Measurements from ENCODE around the gene ALKAL2. TPM values are rescaled to one million over a fixed set of nuclear protein-coding genes. Genes with fewer than 3 reads are reported as not detected.
A peak's percentile ranks its signal among the peaks of the same experiment; 100 is the strongest.

Gene ALKAL2
- total and polyA plus RNA-seq, 2 of the 13 experiments (the other 11 are each of a cell fraction or from before 2014, with no cell fraction given) = 0.22 to 1.7 TPM

DNA sequence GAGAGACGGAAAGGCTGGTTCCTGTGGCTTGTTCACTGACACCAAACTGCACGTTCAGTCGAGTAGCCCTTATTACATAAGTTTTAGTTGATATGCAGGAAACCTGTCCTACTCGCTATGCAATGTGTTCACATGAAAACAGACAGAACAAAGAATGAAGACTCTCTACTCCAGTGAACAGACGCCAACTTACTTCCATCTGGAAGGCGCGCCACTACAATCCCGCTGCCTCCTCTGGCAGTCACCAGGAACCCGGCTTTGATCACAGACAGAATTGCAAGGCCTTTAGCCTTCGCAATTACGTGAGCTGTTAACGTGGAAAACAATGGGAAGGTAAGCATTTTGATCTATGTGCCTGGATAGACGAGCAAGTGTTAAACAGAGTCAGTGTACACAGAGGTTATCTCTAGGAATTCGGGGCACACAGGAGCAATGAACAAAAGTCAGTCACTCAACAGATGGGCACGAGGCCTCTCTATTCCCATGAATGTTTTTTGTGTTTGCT, 38.3 kb downstream of the ALKAL2 start (continued):
- TF ChIP-seq BRD4 (CRISPR knock-in tag; IDR thresholded peaks at IDR 0.05) (0 out of 2 replicates have a peak, but pooled peaks have one; percentile 68), PLRG1 (conservative IDR thresholded peaks at IDR 0.05) (no peak), ERF (CRISPR knock-in tag; IDR thresholded peaks at IDR 0.05) (peak; percentile 97), ZFP36 (IDR thresholded peaks at IDR 0.05; ENCODE audit: borderline replicate concordance, low read depth, low read length, partially characterized antibody) (no peak), SNRNP70 (IDR thresholded peaks at IDR 0.05; ENCODE audit: low read depth, low read length) (no peak), RCOR2 (CRISPR knock-in tag; IDR thresholded peaks at IDR 0.05) (peak; percentile 92), JARID2 (CRISPR knock-in tag; IDR thresholded peaks at IDR 0.05; ENCODE audit: insufficient replicate concordance) (no peak), KLF15 (CRISPR knock-in tag; IDR thresholded peaks at IDR 0.05; ENCODE audit: borderline replicate concordance) (no peak; the same call in 1 of the 2 replicates), THAP11 (CRISPR knock-in tag; IDR thresholded peaks at IDR 0.05) (peak; percentile 70; the same call in 1 of the 2 replicates), ZNF772 (CRISPR knock-in tag; IDR thresholded peaks at IDR 0.05) (peak; percentile 85; the same call in 1 of the 2 replicates), GFI1 (CRISPR knock-in tag; IDR thresholded peaks at IDR 0.05; ENCODE audit: borderline replicate concordance) (peak; percentile 59; the same call in 1 of the 2 replicates)
- TF ChIP-seq, protein P1, sequence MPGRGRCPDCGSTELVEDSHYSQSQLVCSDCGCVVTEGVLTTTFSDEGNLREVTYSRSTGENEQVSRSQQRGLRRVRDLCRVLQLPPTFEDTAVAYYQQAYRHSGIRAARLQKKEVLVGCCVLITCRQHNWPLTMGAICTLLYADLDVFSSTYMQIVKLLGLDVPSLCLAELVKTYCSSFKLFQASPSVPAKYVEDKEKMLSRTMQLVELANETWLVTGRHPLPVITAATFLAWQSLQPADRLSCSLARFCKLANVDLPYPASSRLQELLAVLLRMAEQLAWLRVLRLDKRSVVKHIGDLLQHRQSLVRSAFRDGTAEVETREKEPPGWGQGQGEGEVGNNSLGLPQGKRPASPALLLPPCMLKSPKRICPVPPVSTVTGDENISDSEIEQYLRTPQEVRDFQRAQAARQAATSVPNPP (CRISPR knock-in tag; IDR thresholded peaks at IDR 0.05) = no peak
- TF ChIP-seq, protein P2, sequence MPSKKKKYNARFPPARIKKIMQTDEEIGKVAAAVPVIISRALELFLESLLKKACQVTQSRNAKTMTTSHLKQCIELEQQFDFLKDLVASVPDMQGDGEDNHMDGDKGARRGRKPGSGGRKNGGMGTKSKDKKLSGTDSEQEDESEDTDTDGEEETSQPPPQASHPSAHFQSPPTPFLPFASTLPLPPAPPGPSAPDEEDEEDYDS (CRISPR knock-in tag; IDR thresholded peaks at IDR 0.05) = no peak
- TF ChIP-seq, protein P3, sequence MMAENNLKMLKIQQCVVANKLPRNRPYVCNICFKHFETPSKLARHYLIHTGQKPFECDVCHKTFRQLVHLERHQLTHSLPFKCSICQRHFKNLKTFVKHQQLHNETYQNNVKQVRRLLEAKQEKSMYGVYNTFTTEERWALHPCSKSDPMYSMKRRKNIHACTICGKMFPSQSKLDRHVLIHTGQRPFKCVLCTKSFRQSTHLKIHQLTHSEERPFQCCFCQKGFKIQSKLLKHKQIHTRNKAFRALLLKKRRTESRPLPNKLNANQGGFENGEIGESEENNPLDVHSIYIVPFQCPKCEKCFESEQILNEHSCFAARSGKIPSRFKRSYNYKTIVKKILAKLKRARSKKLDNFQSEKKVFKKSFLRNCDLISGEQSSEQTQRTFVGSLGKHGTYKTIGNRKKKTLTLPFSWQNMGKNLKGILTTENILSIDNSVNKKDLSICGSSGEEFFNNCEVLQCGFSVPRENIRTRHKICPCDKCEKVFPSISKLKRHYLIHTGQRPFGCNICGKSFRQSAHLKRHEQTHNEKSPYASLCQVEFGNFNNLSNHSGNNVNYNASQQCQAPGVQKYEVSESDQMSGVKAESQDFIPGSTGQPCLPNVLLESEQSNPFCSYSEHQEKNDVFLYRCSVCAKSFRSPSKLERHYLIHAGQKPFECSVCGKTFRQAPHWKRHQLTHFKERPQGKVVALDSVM (CRISPR knock-in tag; IDR thresholded peaks at IDR 0.05) = peak; percentile 8; the same call in 1 of the 2 replicates
- TF ChIP-seq, protein P4, sequence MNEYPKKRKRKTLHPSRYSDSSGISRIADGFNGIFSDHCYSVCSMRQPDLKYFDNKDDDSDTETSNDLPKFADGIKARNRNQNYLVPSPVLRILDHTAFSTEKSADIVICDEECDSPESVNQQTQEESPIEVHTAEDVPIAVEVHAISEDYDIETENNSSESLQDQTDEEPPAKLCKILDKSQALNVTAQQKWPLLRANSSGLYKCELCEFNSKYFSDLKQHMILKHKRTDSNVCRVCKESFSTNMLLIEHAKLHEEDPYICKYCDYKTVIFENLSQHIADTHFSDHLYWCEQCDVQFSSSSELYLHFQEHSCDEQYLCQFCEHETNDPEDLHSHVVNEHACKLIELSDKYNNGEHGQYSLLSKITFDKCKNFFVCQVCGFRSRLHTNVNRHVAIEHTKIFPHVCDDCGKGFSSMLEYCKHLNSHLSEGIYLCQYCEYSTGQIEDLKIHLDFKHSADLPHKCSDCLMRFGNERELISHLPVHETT (CRISPR knock-in tag; conservative IDR thresholded peaks at IDR 0.05) = 0 out of 2 replicates have a peak, but pooled peaks have one; percentile 49
- TF ChIP-seq, protein P5, sequence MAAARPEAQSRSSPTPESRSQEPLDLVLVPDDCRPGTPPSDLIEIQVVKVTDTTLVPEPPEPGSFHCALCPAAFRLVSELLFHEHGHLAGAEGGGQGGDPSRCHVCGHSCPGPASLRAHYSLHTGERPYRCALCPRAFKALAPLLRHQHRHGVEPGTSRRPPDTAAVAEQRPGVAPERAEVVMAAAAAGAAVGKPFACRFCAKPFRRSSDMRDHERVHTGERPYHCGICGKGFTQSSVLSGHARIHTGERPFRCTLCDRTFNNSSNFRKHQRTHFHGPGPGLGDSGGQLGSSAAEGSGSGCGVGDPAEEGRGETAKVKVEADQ (CRISPR knock-in tag; IDR thresholded peaks at IDR 0.05; ENCODE audit: borderline replicate concordance) = no peak
- TF ChIP-seq, protein P6, sequence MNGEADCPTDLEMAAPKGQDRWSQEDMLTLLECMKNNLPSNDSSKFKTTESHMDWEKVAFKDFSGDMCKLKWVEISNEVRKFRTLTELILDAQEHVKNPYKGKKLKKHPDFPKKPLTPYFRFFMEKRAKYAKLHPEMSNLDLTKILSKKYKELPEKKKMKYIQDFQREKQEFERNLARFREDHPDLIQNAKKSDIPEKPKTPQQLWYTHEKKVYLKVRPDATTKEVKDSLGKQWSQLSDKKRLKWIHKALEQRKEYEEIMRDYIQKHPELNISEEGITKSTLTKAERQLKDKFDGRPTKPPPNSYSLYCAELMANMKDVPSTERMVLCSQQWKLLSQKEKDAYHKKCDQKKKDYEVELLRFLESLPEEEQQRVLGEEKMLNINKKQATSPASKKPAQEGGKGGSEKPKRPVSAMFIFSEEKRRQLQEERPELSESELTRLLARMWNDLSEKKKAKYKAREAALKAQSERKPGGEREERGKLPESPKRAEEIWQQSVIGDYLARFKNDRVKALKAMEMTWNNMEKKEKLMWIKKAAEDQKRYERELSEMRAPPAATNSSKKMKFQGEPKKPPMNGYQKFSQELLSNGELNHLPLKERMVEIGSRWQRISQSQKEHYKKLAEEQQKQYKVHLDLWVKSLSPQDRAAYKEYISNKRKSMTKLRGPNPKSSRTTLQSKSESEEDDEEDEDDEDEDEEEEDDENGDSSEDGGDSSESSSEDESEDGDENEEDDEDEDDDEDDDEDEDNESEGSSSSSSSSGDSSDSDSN (CRISPR knock-in tag; IDR thresholded peaks at IDR 0.05) = peak; percentile 31; the same call in 1 of the 2 replicates
- TF ChIP-seq, protein P7, sequence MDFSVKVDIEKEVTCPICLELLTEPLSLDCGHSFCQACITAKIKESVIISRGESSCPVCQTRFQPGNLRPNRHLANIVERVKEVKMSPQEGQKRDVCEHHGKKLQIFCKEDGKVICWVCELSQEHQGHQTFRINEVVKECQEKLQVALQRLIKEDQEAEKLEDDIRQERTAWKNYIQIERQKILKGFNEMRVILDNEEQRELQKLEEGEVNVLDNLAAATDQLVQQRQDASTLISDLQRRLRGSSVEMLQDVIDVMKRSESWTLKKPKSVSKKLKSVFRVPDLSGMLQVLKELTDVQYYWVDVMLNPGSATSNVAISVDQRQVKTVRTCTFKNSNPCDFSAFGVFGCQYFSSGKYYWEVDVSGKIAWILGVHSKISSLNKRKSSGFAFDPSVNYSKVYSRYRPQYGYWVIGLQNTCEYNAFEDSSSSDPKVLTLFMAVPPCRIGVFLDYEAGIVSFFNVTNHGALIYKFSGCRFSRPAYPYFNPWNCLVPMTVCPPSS (IDR thresholded peaks at IDR 0.05) = no peak
- TF ChIP-seq, protein P8, sequence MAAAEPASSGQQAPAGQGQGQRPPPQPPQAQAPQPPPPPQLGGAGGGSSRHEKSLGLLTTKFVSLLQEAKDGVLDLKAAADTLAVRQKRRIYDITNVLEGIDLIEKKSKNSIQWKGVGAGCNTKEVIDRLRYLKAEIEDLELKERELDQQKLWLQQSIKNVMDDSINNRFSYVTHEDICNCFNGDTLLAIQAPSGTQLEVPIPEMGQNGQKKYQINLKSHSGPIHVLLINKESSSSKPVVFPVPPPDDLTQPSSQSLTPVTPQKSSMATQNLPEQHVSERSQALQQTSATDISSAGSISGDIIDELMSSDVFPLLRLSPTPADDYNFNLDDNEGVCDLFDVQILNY (CRISPR knock-in tag; conservative IDR thresholded peaks at IDR 0.05) = no peak

Data from HepG2 (cell line).